Right atrium auricular region (tissue), 2 donors: ENCODE results near the gene PTPRN2. TPM values are rescaled to one million over a fixed set of nuclear protein-coding genes. Genes with fewer than 3 reads are reported as not detected.

Source experiments
- DNase-seq: peaks from one replicate; pipeline ENCODE4 v3.0.0-alpha.2; 2019; ENCODE audit warnings: low spot score
- H3K27ac ChIP-seq, 2 donors: fragments of 200-600 bp; sonication (generic); 1 replicate in 1 of 2; 2 replicates in 1 of 2; pipeline ENCODE4 v1.5.1; 2016 to 2019
- H3K27me3 ChIP-seq, 2 donors: fragments of 200-600 bp; sonication (generic); one replicate each; pipeline versions ENCODE4 v1.5.1 to v1.6.0; 2017 to 2019
- H3K36me3 ChIP-seq: fragments of 200-600 bp; sonication (generic); one replicate; pipeline ENCODE4 v1.5.1; 2016
- H3K4me1 ChIP-seq, 2 donors: fragments of 200-600 bp; sonication (generic); one replicate each; pipeline versions ENCODE4 v1.5.1 to v1.6.0; 2017 to 2019
- H3K4me3 ChIP-seq, 2 donors: fragments of 200-600 bp; sonication (generic); 1 replicate in 1 of 2; 2 replicates in 1 of 2; pipeline ENCODE4 v1.5.1; 2017 to 2019; ENCODE audit warnings: mild to moderate bottlenecking in 1 of 2, moderate library complexity in 1 of 2
- H3K9me3 ChIP-seq, 2 donors: fragments of 200-600 bp; sonication (generic); one replicate each; pipeline ENCODE4 v1.5.1; 2019
- total RNA-seq, 2 donors: library from RNA; depleted of rRNA; stranded (reverse); fragments of >200 nt; gene quantifications; one replicate each; pipeline ENCODE4 v1.1.0, GENCODE V29; 2016
- TF ChIP-seq, protein P1 (sequence below), 2 donors: fragments of 200-600 bp; sonication (generic); IDR thresholded peaks; one replicate each; pipeline ENCODE4 v1.5.1; 2019; ENCODE audit warnings: antibody characterized with exemption in 2 of 2

PTPRN2 gene
- total RNA-seq, 2 donors from 2014 or later: 2.6 to 2.7 TPM

DNA sequence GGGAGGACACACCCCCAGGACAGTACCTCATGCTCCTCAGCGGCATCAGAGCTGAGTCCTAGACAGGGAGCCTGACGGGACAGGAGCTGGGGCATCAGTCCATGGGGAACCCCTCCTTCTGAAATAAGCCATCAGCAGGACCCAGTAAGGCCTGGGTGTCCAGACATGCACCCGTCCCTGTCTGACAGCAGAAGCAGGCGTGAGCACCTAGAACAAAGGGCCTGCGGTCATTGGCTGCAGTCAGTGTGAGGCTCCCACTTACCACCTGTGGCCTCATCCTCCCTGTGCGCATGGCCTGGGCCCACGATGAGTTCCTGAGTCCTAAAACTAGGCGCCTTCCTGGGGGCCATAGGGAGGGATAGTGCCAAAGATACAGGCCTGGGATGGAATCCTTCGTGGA is 484.7 kb downstream of the PTPRN2 start:
- no peaks in the 10 kb centered on the region for H3K4me1 ChIP-seq
- no peak overlapping the region for H3K4me3 ChIP-seq
- H3K27me3 ChIP-seq: no peaks in the 10 kb centered on the region
- DNase-seq: peak; percentile 43
- no peaks in the 10 kb centered on the region for H3K9me3 ChIP-seq
- no peaks in the 10 kb centered on the region for H3K36me3 ChIP-seq
- no peak overlapping the region for H3K27ac ChIP-seq
- TF ChIP-seq, protein P1, sequence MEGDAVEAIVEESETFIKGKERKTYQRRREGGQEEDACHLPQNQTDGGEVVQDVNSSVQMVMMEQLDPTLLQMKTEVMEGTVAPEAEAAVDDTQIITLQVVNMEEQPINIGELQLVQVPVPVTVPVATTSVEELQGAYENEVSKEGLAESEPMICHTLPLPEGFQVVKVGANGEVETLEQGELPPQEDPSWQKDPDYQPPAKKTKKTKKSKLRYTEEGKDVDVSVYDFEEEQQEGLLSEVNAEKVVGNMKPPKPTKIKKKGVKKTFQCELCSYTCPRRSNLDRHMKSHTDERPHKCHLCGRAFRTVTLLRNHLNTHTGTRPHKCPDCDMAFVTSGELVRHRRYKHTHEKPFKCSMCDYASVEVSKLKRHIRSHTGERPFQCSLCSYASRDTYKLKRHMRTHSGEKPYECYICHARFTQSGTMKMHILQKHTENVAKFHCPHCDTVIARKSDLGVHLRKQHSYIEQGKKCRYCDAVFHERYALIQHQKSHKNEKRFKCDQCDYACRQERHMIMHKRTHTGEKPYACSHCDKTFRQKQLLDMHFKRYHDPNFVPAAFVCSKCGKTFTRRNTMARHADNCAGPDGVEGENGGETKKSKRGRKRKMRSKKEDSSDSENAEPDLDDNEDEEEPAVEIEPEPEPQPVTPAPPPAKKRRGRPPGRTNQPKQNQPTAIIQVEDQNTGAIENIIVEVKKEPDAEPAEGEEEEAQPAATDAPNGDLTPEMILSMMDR (IDR thresholded peaks at IDR 0.05): no peak

DNA sequence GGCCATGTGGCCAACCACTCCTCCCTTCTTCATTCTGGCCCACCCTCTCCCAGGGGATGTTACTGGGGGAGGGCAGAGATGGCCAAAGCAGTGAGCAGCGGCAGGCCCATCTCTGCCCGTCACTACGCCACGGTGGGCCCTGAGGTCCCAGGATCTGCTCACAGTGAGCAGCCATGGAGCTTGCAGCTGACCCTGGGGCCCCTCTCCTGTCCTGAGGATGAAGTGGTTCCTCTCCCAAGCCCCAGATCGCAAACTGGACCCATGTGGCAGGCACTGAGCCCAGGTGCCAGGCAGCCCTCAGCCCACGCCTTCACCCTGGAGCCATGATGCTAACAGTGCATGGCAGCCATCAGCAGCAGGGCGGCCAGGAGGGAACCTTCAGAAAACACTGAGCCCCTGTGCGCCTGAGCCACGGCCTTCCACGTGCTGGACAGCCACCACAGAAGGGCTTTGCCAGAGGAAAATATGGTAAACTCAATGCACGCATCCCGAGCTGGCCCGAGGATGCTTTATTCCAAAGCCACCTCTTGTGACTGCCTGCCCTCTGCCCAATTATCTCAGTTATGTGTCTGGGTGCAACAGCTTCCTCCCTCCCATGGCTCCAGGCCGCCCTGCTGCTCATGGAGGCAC is 485.7 kb downstream of the PTPRN2 start:
- no peaks in the 10 kb centered on the region for H3K27me3 ChIP-seq
- TF ChIP-seq, protein P1 (IDR thresholded peaks at IDR 0.05): no peak
- H3K9me3 ChIP-seq: no peaks in the 10 kb centered on the region
- H3K27ac ChIP-seq: no peak overlapping the region
- no peaks in the 10 kb centered on the region for H3K36me3 ChIP-seq
- DNase-seq: peak; percentile 36
- H3K4me3 ChIP-seq: no peak overlapping the region
- H3K4me1 ChIP-seq: no peaks in the 10 kb centered on the region

DNA sequence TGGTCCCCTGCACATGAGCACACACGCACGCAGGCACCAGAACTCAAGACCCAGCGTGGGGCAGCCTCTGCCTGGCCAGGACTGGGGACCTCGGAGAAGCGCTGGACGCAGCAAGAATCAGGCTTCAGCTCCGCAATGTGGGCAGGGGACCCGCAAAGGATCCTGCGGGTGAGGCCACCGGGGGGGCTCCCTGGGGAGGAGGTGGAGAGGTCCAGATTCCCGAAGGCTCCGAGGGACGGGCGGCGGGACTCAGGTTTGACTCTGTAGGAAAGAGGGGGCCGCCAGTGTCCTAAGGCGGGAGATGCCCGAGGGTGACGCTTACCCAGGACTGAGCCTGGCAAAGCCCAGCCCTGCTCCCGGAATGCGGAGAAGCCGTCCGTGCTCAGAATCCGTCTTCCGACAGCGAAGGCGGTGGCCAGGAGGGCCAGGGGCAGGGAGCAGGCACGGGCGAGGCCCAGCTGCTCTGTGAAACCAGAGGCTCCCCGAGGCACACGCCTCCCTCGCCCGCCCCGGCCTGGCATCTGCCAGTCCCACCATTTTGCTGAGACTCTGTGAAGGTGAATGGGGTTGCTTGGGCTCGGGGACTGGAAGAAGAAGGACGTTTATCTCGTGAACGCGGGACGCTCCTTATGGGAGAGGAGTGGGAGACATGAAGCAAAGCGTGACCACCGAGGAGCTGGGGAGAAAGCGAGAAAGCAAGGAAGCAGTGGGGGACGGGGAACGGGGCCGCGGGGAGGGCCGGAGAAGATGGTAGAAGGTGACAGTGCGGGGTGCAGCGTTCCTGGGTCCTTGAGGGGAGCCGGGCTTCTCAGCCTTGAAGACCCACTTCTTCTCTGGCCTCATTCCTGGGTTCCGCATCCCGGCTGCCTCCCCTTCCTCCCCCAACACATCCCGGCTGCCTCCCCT is 489.2 kb downstream of the PTPRN2 start:
- no peak overlapping the region for H3K27ac ChIP-seq
- H3K9me3 ChIP-seq: no peaks in the 10 kb centered on the region
- no peaks in the 10 kb centered on the region for H3K27me3 ChIP-seq
- DNase-seq: peak; percentile 28
- H3K4me1 ChIP-seq: no peaks in the 10 kb centered on the region
- H3K36me3 ChIP-seq: no peaks in the 10 kb centered on the region
- TF ChIP-seq, protein P1 (IDR thresholded peaks at IDR 0.05): no peak
- H3K4me3 ChIP-seq: no peak overlapping the region

DNA sequence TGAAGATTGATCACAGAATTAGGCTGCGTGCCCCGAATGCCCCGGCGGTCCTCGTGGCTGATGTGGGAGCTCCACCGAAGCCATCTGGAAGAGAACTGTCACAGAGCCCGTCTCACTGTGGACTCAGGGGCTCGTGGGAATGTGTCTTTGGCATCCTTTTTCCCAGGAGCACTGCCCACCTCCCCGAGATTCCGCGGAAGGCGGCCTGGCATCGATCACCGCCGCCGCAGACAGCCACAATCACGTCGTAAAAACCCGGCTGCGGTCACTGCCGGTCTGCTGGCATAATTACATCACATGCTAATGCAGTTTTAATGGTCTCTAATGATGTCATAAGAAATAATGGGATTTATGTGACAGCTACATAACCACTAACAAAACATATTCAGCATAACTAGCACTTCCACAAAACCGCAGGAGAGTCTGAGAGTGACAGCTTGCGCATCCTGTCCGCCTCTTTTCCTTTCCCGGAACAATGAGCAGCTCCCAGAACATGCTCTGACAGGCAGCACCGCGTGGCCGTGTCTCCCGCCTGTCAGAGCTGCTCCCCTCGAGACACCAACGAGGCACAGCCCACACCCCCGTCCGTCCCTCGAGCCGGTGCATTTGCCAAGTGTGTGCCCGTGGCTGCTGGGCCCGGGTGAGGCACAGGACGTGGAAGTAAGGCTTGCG is 490.0 kb downstream of the PTPRN2 start:
- Histone ChIP-seq H3K4me3 (no peak overlapping the region), H3K36me3 (no peaks in the 10 kb centered on the region), H3K27ac (no peak overlapping the region), H3K27me3 (no peaks in the 10 kb centered on the region), H3K9me3 (no peaks in the 10 kb centered on the region), H3K4me1 (no peaks in the 10 kb centered on the region)
- TF ChIP-seq, protein P1 (IDR thresholded peaks at IDR 0.05): no peak
- peak; percentile 43 for DNase-seq

DNA sequence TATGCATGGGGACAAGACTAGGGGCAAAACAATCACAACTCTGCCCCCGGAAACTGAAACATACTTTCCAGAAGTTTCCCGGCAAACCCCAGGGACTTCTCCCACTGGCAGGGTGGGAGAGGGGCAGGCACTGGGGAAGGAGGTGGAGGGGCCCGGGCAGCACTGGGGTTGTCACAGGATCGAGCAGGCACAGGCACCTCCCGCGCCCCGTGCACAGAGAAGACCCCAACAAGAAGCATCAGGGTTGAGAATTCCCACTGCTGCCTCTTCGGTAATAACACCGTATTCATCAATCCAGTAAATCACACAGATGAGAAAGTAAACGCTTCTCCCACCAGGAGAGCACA is 490.5 kb downstream of the PTPRN2 start:
- no peaks in the 10 kb centered on the region for H3K27me3 ChIP-seq
- no peaks in the 10 kb centered on the region for H3K4me1 ChIP-seq
- H3K9me3 ChIP-seq: no peaks in the 10 kb centered on the region
- H3K36me3 ChIP-seq: no peaks in the 10 kb centered on the region
- TF ChIP-seq, protein P1 (IDR thresholded peaks at IDR 0.05): no peak
- H3K27ac ChIP-seq: no peak overlapping the region
- H3K4me3 ChIP-seq: no peak overlapping the region
- peak; percentile 50 for DNase-seq
